EH (cell line): ENCODE data around the gene CD7.

Experiments
- DNase-seq: peaks from one replicate; pipeline ENCODE4 v3.0.0-alpha.2; 2015; ENCODE audit warnings: low read depth

The CD7 gene

GRCh38 chr17:82298538-82299421 is 18.6 kb downstream of the CD7 start:
- DNase-seq = no peak

GRCh38 chr17:82297714-82298537 is 19.5 kb downstream of the CD7 start:
- DNase-seq = peak; percentile 94

- peak; percentile 82 for DNase-seq
Measured at GRCh38 chr17:82297280-82297713, 20.1 kb downstream of the CD7 start.

GRCh38 chr17:82296511-82297279 is 20.7 kb downstream of the CD7 start:
- DNase-seq = no peak

GRCh38 chr17:82295472-82295814 is 22.0 kb downstream of the CD7 start:
- DNase-seq = no peak

GRCh38 chr17:82294064-82294773 is 23.2 kb downstream of the CD7 start:
- DNase-seq = no peak

GRCh38 chr17:82292251-82293154 is 24.9 kb downstream of the CD7 start:
- peak; percentile 99 for DNase-seq

GRCh38 chr17:82291582-82292250 is 25.7 kb downstream of the CD7 start:
- DNase-seq = no peak

GRCh38 chr17:82287868-82288801 is 29.3 kb downstream of the CD7 start:
- peak; percentile 90 for DNase-seq

GRCh38 chr17:82287013-82287867 is 30.2 kb downstream of the CD7 start:
- DNase-seq = no peak

GRCh38 chr17:82285141-82285540 is 32.3 kb downstream of the CD7 start:
- no peak for DNase-seq

- DNase-seq = peak; percentile 87
Measured at GRCh38 chr17:82283208-82283749, 34.1 kb downstream of the CD7 start.

GRCh38 chr17:82282239-82283207 is 34.9 kb downstream of the CD7 start:
- no peak for DNase-seq

GRCh38 chr17:82281502-82282238 is 35.7 kb downstream of the CD7 start:
- peak; percentile 33 for DNase-seq

- no peak for DNase-seq
Measured at GRCh38 chr17:82281076-82281475, 36.3 kb downstream of the CD7 start.

- no peak for DNase-seq
Measured at GRCh38 chr17:82280537-82280936, 36.9 kb downstream of the CD7 start.
